ENCODE results near the gene LTK. TPM values are rescaled to one million over a fixed set of nuclear protein-coding genes. Genes with fewer than 3 reads are reported as not detected.

Gene LTK
- total and polyA plus RNA-seq, 2 donors (not counting 1 experiment from before 2014, with no cell fraction given): 4.4 to 9.7 TPM

- Histone ChIP-seq H3K27ac (ENCODE audit: low read length in 2 of 2) (no peak overlapping the region), H3K9me3 (ENCODE audit: control extremely low read depth in 1 of 3, control insufficient read depth in 2 of 3, insufficient read depth in 1 of 3, low read length in 2 of 3) (no peaks in the 10 kb centered on the region), H3K4me1 (ENCODE audit: control insufficient read depth in 2 of 2, insufficient read depth in 2 of 2, low read length in 2 of 2) (peaks cover 6 to 11% of the 10 kb centered on the region in 2 donors), H3K27me3 (replicated peaks in 1 of 4; ENCODE audit: control extremely low read depth in 1 of 4, control insufficient read depth in 3 of 4, insufficient read depth in 4 of 4, low read length in 3 of 4) (peaks cover 0 to 4% (median 0%) of the 10 kb centered on the region in 4 experiments), H3K4me3 (ENCODE audit: control extremely low read depth in 1 of 5, extremely low read depth in 1 of 5, insufficient read depth in 1 of 5, low read depth in 2 of 5, low read length in 4 of 5) (no peak overlapping the region), H3K4me2 (replicated peaks; ENCODE audit: low read depth, low read length, poor library complexity, severe bottlenecking) (no peak overlapping the region), H4K20me1 (ENCODE audit: control insufficient read depth, insufficient read depth, low read length, poor library complexity, severe bottlenecking) (no peaks in the 10 kb centered on the region), H3K36me3 (replicated peaks in 1 of 2; ENCODE audit: control extremely low read depth in 1 of 2, control insufficient read depth in 1 of 2, extremely low read depth in 1 of 2, insufficient read depth in 2 of 2, low read length in 1 of 2) (no peaks in the 10 kb centered on the region), H3K9ac (ENCODE audit: low read length) (no peak overlapping the region), H3K79me2 (ENCODE audit: control insufficient read depth, insufficient read depth, low read length) (peaks cover 10% of the 10 kb centered on the region), H2AFZ (ENCODE audit: insufficient read depth, low read depth, low read length, poor library complexity, severe bottlenecking) (no peak overlapping the region)
- peaks cover 4% of the 10 kb centered on the region for H3K27me3 Mint-ChIP-seq
- DNase-seq (no peak), ATAC-seq (ENCODE audit: low read depth) (no peak)
- whole genome bisulfite sequencing (ENCODE audit: insufficient coverage): 95% methylated on average over 7 of the region's 13 CpGs
- no peak overlapping the region for H3K4me3 Mint-ChIP-seq
- POLR2A ChIA-PET: no interaction called here
- H3K4me1 Mint-ChIP-seq: peaks cover 10% of the 10 kb centered on the region
- CTCF ChIA-PET: no interaction called here
- no peak overlapping the region for H3K27ac Mint-ChIP-seq
- H3K9me3 Mint-ChIP-seq (ENCODE audit: insufficient read depth): no peaks in the 10 kb centered on the region
- intact Hi-C loops (cut with micrococcal nuclease): no loop called here
- TF ChIP-seq EZH2 (IDR thresholded peaks at IDR 0.05; ENCODE audit: borderline replicate concordance, insufficient read depth, low read depth, low read length, poor library complexity, severe bottlenecking): no peak
- no peak for TF ChIP-seq CTCF (IDR thresholded peaks at IDR 0.05)
These were observed 33.5 kb upstream of the LTK start for GRCh38 chr15:41546851-41547786.

GRCh38 chr15:41545218-41545617, 31.6 kb upstream of the LTK start:
- peak overlapping the region; percentile 8 for H2AFZ ChIP-seq (ENCODE audit: insufficient read depth, low read depth, low read length, poor library complexity, severe bottlenecking)
- POLR2A ChIA-PET: interaction anchor here (1.7 kb wide), 1 partner anchor 52 kb away, joined by 3 read pairs; the partner anchor contains the start of gene ITPKA
- 89% methylated on average over 3 of the region's 3 CpGs for WGBS (ENCODE audit: insufficient coverage)
- Mint-ChIP-seq H3K27ac (peak overlapping the region; percentile 81), H3K9me3 (ENCODE audit: insufficient read depth) (no peaks in the 10 kb centered on the region), H3K4me1 (peaks cover 10% of the 10 kb centered on the region), H3K27me3 (peaks cover under 1% of the 10 kb centered on the region), H3K4me3 (peak overlapping the region; percentile 97)
- no peak overlapping the region for H3K9ac ChIP-seq (ENCODE audit: low read length)
- ATAC-seq (ENCODE audit: low read depth) (no peak), DNase-seq (no peak)
- H3K4me2 ChIP-seq (replicated peaks; ENCODE audit: low read depth, low read length, poor library complexity, severe bottlenecking): no peak overlapping the region
- no peaks in the 10 kb centered on the region for H4K20me1 ChIP-seq (ENCODE audit: control insufficient read depth, insufficient read depth, low read length, poor library complexity, severe bottlenecking)
- TF ChIP-seq CTCF (IDR thresholded peaks at IDR 0.05): no peak
- no peak for TF ChIP-seq EZH2 (IDR thresholded peaks at IDR 0.05; ENCODE audit: borderline replicate concordance, insufficient read depth, low read depth, low read length, poor library complexity, severe bottlenecking)
- no peak overlapping the region for H3K27ac ChIP-seq (ENCODE audit: low read length in 2 of 2)
- H3K9me3 ChIP-seq (ENCODE audit: control extremely low read depth in 1 of 3, control insufficient read depth in 2 of 3, insufficient read depth in 1 of 3, low read length in 2 of 3): no peaks in the 10 kb centered on the region
- intact Hi-C loops (cut with micrococcal nuclease): no loop called here
- H3K79me2 ChIP-seq (ENCODE audit: control insufficient read depth, insufficient read depth, low read length): peaks cover 23% of the 10 kb centered on the region
- H3K27me3 ChIP-seq (replicated peaks in 1 of 4; ENCODE audit: control extremely low read depth in 1 of 4, control insufficient read depth in 3 of 4, insufficient read depth in 4 of 4, low read length in 3 of 4): no peaks in the 10 kb centered on the region
- no peak overlapping the region for H3K4me3 ChIP-seq (ENCODE audit: control extremely low read depth in 1 of 5, extremely low read depth in 1 of 5, insufficient read depth in 1 of 5, low read depth in 2 of 5, low read length in 4 of 5)
- peaks cover 6 to 11% of the 10 kb centered on the region in 2 donors for H3K4me1 ChIP-seq (ENCODE audit: control insufficient read depth in 2 of 2, insufficient read depth in 2 of 2, low read length in 2 of 2)
- H3K36me3 ChIP-seq (replicated peaks in 1 of 2; ENCODE audit: control extremely low read depth in 1 of 2, control insufficient read depth in 1 of 2, extremely low read depth in 1 of 2, insufficient read depth in 2 of 2, low read length in 1 of 2): no peaks in the 10 kb centered on the region
- CTCF ChIA-PET: no interaction called here

Measured in B cell (primary cell).